KOPT-K1 (cell line): ENCODE results near the gene CDH6.

Source experiments
- H3K27ac ChIP-seq: fragments of 200-600 bp; sonication (generic); 2 replicates; pipeline ENCODE4 v1.5.1; 2016; ENCODE audit warnings: antibody characterized with exemption, mild to moderate bottlenecking, low read depth, low read length; ENCODE audit not compliant: poor library complexity, severe bottlenecking
- H3K36me3 ChIP-seq: fragments of 200-600 bp; sonication (generic); 2 replicates; pipeline ENCODE4 v1.5.1; 2017; ENCODE audit warnings: antibody characterized with exemption, mild to moderate bottlenecking, low read length, moderate library complexity; ENCODE audit not compliant: insufficient read depth
- H3K9me3 ChIP-seq: fragments of 200-600 bp; sonication (generic); 2 replicates; pipeline ENCODE4 v1.5.1; 2017; ENCODE audit warnings: antibody characterized with exemption, low read length, mild to moderate bottlenecking; ENCODE audit not compliant: insufficient read depth, poor library complexity, severe bottlenecking

Gene CDH6

GRCh38 chr5:31186672-31187267, 6.7 kb upstream of the CDH6 start:
- H3K36me3 ChIP-seq, result no peaks in the 10 kb centered on the region

DNA sequence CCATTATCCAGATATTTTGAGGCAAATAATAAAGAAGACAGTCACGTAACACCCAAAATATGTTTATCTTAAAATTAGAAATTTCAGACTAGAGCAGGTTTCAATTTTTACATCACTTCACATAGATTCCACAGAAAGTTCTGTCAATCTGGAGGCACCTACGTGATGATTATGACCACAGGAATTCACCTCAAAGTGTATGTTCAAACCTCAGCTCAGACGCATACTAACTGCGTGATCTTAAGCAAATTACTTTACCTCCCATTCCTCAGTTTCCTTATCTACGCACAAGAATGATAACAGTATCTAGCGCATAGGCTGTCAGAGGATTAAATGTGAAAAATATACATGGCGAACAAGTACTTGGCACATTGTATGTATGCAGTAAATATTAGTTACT, 5.9 kb upstream of the CDH6 start:
- Histone ChIP-seq H3K9me3 (no peaks in the 10 kb centered on the region), H3K36me3 (no peaks in the 10 kb centered on the region), H3K27ac (no peak overlapping the region)

More at GRCh38 chr5:31186672-31187267, 6.7 kb upstream of the CDH6 start:
- Histone ChIP-seq H3K27ac (no peak overlapping the region), H3K9me3 (no peaks in the 10 kb centered on the region)

- Histone ChIP-seq H3K36me3 (no peaks in the 10 kb centered on the region), H3K27ac (no peak overlapping the region), H3K9me3 (no peaks in the 10 kb centered on the region)
These were observed 1.0 kb upstream of the CDH6 start for GRCh38 chr5:31192442-31192841.

DNA sequence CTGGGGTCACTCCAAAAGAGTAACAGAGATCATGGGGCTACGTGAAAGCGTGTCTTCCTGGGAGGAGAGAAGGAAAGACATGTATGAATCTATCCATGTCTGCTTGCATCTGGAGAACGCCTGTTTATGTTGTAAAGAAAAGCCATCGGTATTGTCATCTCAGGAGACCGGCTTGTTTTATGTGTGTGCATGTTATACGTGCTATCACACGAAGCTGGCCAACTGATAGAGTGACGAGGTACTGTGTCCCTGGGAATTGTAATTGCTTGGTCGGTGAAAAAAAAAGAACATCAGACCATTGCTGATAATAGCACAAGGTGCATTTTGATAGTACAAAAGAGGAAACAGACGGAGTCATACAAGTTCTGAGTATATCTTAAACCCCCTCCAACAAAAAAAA, 370 bp upstream of the CDH6 start:
- no peaks in the 10 kb centered on the region for H3K9me3 ChIP-seq
- H3K27ac ChIP-seq, result no peak overlapping the region
- no peaks in the 10 kb centered on the region for H3K36me3 ChIP-seq

- Histone ChIP-seq H3K9me3 (no peaks in the 10 kb centered on the region), H3K27ac (no peak overlapping the region), H3K36me3 (no peaks in the 10 kb centered on the region)
These were observed 955 bp downstream of the CDH6 start for GRCh38 chr5:31194468-31194813.

GRCh38 chr5:31194892-31195555, 1.5 kb downstream of the CDH6 start:
- H3K27ac ChIP-seq, result no peak overlapping the region
- no peaks in the 10 kb centered on the region for H3K36me3 ChIP-seq
- no peaks in the 10 kb centered on the region for H3K9me3 ChIP-seq

DNA sequence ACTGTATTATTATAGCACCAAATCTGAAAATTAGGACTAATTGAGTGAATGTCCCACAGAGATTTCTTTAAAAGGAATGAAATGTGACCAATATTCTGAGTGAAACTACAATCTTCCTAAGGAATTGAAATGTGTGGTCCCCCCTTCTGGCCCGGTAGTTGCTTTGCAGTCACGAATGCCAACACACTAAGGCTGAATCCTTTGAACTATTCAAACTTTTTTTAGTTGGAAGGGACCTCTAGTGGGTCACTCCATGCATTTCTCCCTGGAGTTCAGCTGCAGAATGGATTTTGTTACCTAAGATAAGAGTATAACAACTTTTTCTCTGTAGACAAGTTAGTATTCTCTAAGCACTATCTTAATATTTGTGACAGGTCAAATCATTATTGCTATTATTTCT, 2.8 kb downstream of the CDH6 start:
- Histone ChIP-seq H3K27ac (no peak overlapping the region), H3K36me3 (no peaks in the 10 kb centered on the region), H3K9me3 (no peaks in the 10 kb centered on the region)

GRCh38 chr5:31197183-31197582, 3.7 kb downstream of the CDH6 start:
- H3K27ac ChIP-seq, result no peak overlapping the region
- H3K36me3 ChIP-seq, result no peaks in the 10 kb centered on the region

GRCh38 chr5:31204958-31205357, 11.5 kb downstream of the CDH6 start:
- Histone ChIP-seq H3K9me3 (no peaks in the 10 kb centered on the region), H3K27ac (no peak overlapping the region), H3K36me3 (no peaks in the 10 kb centered on the region)

More at GRCh38 chr5:31197183-31197582, 3.7 kb downstream of the CDH6 start:
- H3K9me3 ChIP-seq, result no peaks in the 10 kb centered on the region

- H3K27ac ChIP-seq, result no peak overlapping the region
- no peaks in the 10 kb centered on the region for H3K9me3 ChIP-seq
- no peaks in the 10 kb centered on the region for H3K36me3 ChIP-seq
These were observed 14.6 kb downstream of the CDH6 start for GRCh38 chr5:31208043-31208442.

DNA sequence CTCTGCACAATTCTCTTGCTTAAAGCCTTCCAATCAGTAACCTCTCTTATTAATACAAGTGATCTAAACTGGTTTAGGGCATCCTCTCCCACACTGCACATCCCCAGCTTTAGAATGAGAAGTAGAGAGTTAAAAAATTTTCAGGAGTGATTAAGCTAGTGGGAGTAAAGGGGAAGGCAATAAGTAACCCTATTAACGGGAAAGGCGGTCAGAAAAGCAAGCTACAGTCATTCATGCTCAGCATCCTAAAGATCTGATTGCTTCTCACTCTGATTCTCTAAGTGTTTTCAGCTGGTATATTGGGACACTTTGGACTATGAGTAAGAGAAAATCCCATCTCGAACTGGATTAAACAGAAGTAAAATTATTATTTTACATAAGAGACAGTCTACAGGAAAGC, 15.8 kb downstream of the CDH6 start:
- no peaks in the 10 kb centered on the region for H3K9me3 ChIP-seq
- no peaks in the 10 kb centered on the region for H3K36me3 ChIP-seq
- H3K27ac ChIP-seq, result no peak overlapping the region

- Histone ChIP-seq H3K27ac (no peak overlapping the region), H3K36me3 (no peaks in the 10 kb centered on the region), H3K9me3 (no peaks in the 10 kb centered on the region)
These were observed 17.6 kb downstream of the CDH6 start for GRCh38 chr5:31211098-31211497.

GRCh38 chr5:31213257-31213656, 19.8 kb downstream of the CDH6 start:
- H3K36me3 ChIP-seq, result no peaks in the 10 kb centered on the region
- no peak overlapping the region for H3K27ac ChIP-seq
- H3K9me3 ChIP-seq, result no peaks in the 10 kb centered on the region

- Histone ChIP-seq H3K36me3 (no peaks in the 10 kb centered on the region), H3K9me3 (no peaks in the 10 kb centered on the region), H3K27ac (no peak overlapping the region)
These were observed 20.2 kb downstream of the CDH6 start for GRCh38 chr5:31213705-31214121.

DNA sequence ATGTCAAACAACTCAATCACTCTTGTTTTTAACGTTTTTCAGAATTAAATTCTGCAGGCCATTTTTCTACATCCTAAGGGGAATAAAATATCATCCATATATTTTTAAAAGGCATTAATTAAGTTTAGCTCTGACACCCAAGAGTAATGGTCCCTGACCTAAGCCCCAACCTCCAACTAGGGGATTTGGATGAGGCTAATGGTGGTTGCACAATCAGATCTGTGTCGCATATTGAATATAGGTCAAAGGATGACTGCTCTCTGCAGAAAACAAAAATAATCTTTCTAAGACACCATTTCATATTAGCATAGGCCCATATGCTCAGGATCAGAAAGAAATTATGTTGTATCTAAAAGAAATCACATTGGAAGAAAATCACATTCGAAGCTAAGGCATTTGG, 20.7 kb downstream of the CDH6 start:
- H3K36me3 ChIP-seq, result no peaks in the 10 kb centered on the region
- H3K9me3 ChIP-seq, result no peaks in the 10 kb centered on the region
- H3K27ac ChIP-seq, result no peak overlapping the region

DNA sequence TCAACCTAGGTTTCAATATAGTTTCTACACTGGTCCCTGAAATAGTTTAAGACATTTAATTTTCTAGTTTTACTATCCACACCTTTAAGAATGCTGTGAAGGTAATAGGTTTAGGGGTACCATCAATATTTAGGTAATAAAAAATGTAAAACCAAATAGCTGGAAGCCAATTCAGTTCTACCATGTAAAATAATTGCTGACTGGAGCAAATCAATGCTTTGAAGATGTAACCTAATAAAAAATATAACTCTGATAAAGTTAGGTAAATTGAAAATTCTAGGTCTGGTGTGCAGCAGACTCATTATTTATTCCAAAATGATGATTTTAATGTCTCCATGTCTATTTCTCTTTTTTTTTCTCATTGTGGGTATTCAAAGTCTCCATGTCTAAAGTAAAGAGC, 21.8 kb downstream of the CDH6 start:
- H3K27ac ChIP-seq, result no peak overlapping the region
- H3K36me3 ChIP-seq, result no peaks in the 10 kb centered on the region
- H3K9me3 ChIP-seq, result no peaks in the 10 kb centered on the region
